ENCODE measurements around the gene CLP1.
A peak's percentile ranks its signal among the peaks of the same experiment; 100 is the strongest.

CLP1 gene

DNA sequence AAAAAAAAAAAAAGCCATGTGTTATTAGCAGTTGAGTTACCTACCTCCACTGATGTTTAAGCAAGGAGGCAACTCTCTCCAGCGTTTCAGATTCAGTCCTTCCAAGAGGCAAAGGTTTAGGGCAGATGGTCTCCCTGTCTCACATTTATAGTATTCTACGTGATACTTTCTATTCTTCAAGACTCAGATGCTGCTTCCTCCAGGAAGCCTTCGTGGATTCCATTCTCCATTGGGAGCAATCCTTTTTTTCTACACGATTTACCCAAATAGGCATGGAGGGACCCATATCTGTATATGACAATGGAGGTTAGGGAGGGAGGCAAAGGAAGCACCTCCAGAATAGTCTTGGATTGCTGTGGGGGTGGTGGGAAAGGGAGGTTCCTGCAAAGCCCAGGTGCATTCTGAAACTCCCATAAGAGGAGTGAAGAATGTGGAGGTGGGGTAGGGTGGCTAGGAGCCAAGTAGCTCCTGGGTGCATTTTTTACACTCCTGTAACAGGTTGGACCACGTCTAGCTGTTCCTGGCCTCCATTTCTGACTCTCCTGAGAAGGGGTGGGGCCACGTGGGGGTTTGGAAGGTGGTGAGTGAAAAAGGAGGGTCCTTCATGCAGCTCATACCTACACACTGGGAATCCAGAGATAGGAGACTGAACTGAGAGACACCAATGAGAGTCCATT, 24.0 kb upstream of the CLP1 start:
- TF ChIP-seq TEAD4 (IDR thresholded peaks at IDR 0.05) (peak; percentile 37; the same call in 1 of the 2 replicates), NFIC (IDR thresholded peaks at IDR 0.05) (peak; percentile 35; the same call in 1 of the 2 replicates)
- TF ChIP-seq, protein P1, sequence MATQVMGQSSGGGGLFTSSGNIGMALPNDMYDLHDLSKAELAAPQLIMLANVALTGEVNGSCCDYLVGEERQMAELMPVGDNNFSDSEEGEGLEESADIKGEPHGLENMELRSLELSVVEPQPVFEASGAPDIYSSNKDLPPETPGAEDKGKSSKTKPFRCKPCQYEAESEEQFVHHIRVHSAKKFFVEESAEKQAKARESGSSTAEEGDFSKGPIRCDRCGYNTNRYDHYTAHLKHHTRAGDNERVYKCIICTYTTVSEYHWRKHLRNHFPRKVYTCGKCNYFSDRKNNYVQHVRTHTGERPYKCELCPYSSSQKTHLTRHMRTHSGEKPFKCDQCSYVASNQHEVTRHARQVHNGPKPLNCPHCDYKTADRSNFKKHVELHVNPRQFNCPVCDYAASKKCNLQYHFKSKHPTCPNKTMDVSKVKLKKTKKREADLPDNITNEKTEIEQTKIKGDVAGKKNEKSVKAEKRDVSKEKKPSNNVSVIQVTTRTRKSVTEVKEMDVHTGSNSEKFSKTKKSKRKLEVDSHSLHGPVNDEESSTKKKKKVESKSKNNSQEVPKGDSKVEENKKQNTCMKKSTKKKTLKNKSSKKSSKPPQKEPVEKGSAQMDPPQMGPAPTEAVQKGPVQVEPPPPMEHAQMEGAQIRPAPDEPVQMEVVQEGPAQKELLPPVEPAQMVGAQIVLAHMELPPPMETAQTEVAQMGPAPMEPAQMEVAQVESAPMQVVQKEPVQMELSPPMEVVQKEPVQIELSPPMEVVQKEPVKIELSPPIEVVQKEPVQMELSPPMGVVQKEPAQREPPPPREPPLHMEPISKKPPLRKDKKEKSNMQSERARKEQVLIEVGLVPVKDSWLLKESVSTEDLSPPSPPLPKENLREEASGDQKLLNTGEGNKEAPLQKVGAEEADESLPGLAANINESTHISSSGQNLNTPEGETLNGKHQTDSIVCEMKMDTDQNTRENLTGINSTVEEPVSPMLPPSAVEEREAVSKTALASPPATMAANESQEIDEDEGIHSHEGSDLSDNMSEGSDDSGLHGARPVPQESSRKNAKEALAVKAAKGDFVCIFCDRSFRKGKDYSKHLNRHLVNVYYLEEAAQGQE (IDR thresholded peaks at IDR 0.05; ENCODE audit: low read depth), result no peak

DNA sequence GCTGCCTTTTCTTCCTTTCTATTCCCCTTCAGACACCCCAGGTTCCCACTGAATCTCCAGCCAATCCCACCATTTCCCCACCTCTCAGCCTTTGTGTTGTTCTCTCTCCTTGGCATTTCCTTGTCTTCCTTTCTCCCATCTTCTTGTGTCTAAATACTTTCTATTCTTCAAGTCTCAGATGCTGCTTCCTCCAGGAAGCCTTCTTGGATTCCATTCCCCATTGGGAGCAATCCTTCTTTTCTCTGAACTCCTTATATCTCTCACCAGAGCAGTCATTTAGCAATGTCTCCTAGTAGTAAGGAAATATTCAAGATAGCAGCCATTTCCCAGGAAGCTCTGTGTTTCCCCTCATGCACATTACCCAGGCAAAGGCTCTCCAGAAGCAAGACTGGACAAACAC, 23.3 kb upstream of the CLP1 start:
- TF ChIP-seq TAF1 (IDR thresholded peaks at IDR 0.05; ENCODE audit: low read depth) (no peak), ZBTB7A (IDR thresholded peaks at IDR 0.05; ENCODE audit: low read depth) (no peak), CREB1 (IDR thresholded peaks at IDR 0.05; ENCODE audit: low read depth) (no peak), RAD21 (IDR thresholded peaks at IDR 0.05; ENCODE audit: low read depth) (no peak)

DNA sequence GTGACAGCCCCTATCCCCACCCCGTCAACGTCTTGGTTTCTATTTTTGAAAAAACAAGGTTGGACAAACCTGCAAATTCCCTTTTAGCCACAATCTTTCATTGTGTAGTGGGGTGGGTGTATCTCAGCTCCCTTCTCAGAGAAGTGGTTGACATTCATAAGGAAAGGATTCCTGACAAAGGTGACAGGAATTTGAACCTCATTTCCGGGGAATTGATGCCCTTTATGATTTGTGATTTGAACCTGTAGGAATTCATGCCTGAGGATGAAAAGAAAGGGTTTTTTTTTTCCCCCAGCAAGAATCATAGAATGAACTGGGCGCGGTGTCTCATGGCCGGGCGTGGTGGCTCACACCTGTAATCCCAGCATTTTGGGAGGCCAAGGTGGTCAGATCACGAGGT, 22.3 kb upstream of the CLP1 start:
- TF ChIP-seq EGR1 (IDR thresholded peaks at IDR 0.05) (no peak), EP300 (IDR thresholded peaks at IDR 0.05; ENCODE audit: borderline replicate concordance) (no peak), CREB1 (IDR thresholded peaks at IDR 0.05; ENCODE audit: low read depth) (no peak), TAF1 (IDR thresholded peaks at IDR 0.05; ENCODE audit: low read depth) (no peak), CEBPB (IDR thresholded peaks at IDR 0.05) (no peak), NFIC (IDR thresholded peaks at IDR 0.05) (no peak), FOXM1 (IDR thresholded peaks at IDR 0.05; ENCODE audit: borderline replicate concordance, low read depth) (no peak), YY1 (IDR thresholded peaks at IDR 0.05; ENCODE audit: low read depth) (no peak), TEAD4 (IDR thresholded peaks at IDR 0.05) (no peak), RAD21 (IDR thresholded peaks at IDR 0.05; ENCODE audit: low read depth) (no peak), TCF12 (IDR thresholded peaks at IDR 0.05; ENCODE audit: low read depth) (no peak), ZBTB7A (IDR thresholded peaks at IDR 0.05; ENCODE audit: low read depth) (no peak)
- TF ChIP-seq, protein P1 (IDR thresholded peaks at IDR 0.05; ENCODE audit: low read depth), result no peak
- TF ChIP-seq, protein P2, sequence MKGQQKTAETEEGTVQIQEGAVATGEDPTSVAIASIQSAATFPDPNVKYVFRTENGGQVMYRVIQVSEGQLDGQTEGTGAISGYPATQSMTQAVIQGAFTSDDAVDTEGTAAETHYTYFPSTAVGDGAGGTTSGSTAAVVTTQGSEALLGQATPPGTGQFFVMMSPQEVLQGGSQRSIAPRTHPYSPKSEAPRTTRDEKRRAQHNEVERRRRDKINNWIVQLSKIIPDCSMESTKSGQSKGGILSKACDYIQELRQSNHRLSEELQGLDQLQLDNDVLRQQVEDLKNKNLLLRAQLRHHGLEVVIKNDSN (IDR thresholded peaks at IDR 0.05), result no peak
- TF ChIP-seq, protein P3, sequence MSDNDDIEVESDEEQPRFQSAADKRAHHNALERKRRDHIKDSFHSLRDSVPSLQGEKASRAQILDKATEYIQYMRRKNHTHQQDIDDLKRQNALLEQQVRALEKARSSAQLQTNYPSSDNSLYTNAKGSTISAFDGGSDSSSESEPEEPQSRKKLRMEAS (IDR thresholded peaks at IDR 0.05), result no peak

DNA sequence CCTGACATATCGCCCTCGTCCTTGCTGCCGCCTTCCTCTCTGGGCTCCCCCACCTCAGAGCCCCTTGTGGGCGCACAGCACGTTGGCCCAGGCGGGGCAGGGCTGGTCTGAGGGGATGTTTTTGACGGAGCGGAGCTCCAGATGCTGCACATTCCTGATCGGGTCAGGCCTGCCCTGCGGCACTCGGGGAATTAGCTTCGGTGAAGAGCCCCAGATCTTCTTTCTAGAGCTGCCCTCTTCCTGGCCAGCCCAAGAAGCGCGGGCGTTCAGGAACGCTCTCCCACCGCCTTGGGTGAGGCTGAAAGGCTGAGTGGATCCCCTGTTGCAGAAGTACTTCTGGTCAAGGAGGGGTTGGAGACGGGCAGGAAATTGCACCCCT, 19.9 kb upstream of the CLP1 start:
- no peak for TF ChIP-seq TAF1 (IDR thresholded peaks at IDR 0.05; ENCODE audit: low read depth)
- TF ChIP-seq, protein P2 (IDR thresholded peaks at IDR 0.05), result no peak
- no peak for TF ChIP-seq FOXM1 (IDR thresholded peaks at IDR 0.05; ENCODE audit: borderline replicate concordance, low read depth)

DNA sequence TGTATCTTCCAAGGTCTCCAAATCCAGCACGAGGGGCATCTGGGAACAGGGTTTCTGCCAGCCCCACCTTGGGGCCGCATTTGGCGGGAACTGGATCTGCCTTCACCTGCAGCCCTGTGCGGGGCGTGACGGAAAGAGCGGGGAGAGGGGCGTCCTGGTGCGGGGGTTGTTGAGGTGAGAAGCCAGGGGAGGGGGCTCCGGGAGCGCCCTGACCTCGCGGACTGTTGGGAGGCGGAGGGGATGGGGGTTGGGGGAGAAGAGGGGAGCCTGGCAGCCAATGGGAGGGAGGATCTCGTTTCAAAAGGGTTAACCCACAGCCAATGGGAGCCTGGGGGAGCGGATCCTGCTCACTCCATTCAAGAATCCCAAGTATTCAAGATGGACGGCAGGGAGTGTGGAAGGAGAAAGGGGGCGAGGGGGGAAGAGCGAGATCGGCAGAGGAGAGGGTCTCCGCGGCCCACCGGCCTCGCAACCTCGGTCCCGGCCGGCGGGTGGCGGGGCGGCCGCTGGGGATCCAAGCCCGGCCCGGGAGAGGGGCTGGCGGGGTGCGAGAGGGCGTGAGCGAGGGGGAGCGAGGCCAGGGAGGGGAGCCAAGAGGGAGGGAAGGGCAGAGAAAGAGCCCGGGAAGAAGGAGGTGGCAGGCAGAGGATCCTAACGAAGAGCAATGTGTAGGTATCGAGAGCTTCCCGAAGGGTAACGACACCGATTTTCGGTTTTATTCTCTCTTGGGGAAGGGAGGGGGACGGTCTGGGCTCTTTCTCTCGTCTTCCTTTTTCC, 19.4 kb upstream of the CLP1 start:
- TF ChIP-seq YY1 (IDR thresholded peaks at IDR 0.05; ENCODE audit: low read depth), result peak; percentile 95
- TF ChIP-seq ZBTB7A (IDR thresholded peaks at IDR 0.05; ENCODE audit: low read depth), result peak; percentile 98
- peak; percentile 6; the same call in 1 of the 2 replicates for TF ChIP-seq EGR1 (IDR thresholded peaks at IDR 0.05)
- TF ChIP-seq RAD21 (IDR thresholded peaks at IDR 0.05; ENCODE audit: low read depth), result no peak
- no peak for TF ChIP-seq CEBPB (IDR thresholded peaks at IDR 0.05)
- TF ChIP-seq, protein P3 (IDR thresholded peaks at IDR 0.05), result no peak; the same call in none of the 2 replicates
- TF ChIP-seq CREB1 (IDR thresholded peaks at IDR 0.05; ENCODE audit: low read depth), result no peak
- TF ChIP-seq EP300 (IDR thresholded peaks at IDR 0.05; ENCODE audit: borderline replicate concordance), result peak; percentile 42; the same call in 1 of the 2 replicates
- TF ChIP-seq, protein P1 (IDR thresholded peaks at IDR 0.05; ENCODE audit: low read depth), result no peak
- TF ChIP-seq, protein P2 (IDR thresholded peaks at IDR 0.05), result no peak
- TF ChIP-seq TAF1 (IDR thresholded peaks at IDR 0.05; ENCODE audit: low read depth), result peak; percentile 95
- TF ChIP-seq TEAD4 (IDR thresholded peaks at IDR 0.05), result peak; percentile 98
- TF ChIP-seq NFIC (IDR thresholded peaks at IDR 0.05), result no peak
- TF ChIP-seq FOXM1 (IDR thresholded peaks at IDR 0.05; ENCODE audit: borderline replicate concordance, low read depth), result peak; percentile 49; the same call in 1 of the 2 replicates
- 0 out of 2 replicates have a peak, but pooled peaks have one; percentile 42 for TF ChIP-seq TCF12 (IDR thresholded peaks at IDR 0.05; ENCODE audit: low read depth)
